Measurements from ENCODE around the gene CDKN2A. TPM values are rescaled to one million over a fixed set of nuclear protein-coding genes. Genes with fewer than 3 reads are reported as not detected.

Gene CDKN2A
- total RNA-seq, 1 experiment from 2014 or later = not detected

- BruUV-seq (replicated peaks) = no TSS peak
- Histone ChIP-seq H3K9me3 (ENCODE audit: control insufficient read depth, insufficient read depth, low read depth, low read length) (no peaks in the 10 kb centered on the region), H3K4me3 (ENCODE audit: low read depth in 2 of 2, low read length in 2 of 2) (no peak overlapping the region), H3K4me1 (ENCODE audit: control insufficient read depth, insufficient read depth, low read length) (no peaks in the 10 kb centered on the region), H3K36me3 (ENCODE audit: control insufficient read depth, insufficient read depth, low read length) (no peaks in the 10 kb centered on the region), H3K27me3 (ENCODE audit: control insufficient read depth, insufficient read depth, low read length) (no peaks in the 10 kb centered on the region), H3K27ac (ENCODE audit: low read length) (no peak overlapping the region)
- no peak for ATAC-seq
- TF ChIP-seq POLR2AphosphoS5 (IDR thresholded peaks at IDR 0.05; ENCODE audit: low read depth, low read length) = no peak
- no peak for TF ChIP-seq REST (IDR thresholded peaks at IDR 0.05; ENCODE audit: insufficient read depth in 1 of 2, low read depth in 2 of 2, low read length in 1 of 2)
- TF ChIP-seq, protein P1, sequence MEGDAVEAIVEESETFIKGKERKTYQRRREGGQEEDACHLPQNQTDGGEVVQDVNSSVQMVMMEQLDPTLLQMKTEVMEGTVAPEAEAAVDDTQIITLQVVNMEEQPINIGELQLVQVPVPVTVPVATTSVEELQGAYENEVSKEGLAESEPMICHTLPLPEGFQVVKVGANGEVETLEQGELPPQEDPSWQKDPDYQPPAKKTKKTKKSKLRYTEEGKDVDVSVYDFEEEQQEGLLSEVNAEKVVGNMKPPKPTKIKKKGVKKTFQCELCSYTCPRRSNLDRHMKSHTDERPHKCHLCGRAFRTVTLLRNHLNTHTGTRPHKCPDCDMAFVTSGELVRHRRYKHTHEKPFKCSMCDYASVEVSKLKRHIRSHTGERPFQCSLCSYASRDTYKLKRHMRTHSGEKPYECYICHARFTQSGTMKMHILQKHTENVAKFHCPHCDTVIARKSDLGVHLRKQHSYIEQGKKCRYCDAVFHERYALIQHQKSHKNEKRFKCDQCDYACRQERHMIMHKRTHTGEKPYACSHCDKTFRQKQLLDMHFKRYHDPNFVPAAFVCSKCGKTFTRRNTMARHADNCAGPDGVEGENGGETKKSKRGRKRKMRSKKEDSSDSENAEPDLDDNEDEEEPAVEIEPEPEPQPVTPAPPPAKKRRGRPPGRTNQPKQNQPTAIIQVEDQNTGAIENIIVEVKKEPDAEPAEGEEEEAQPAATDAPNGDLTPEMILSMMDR (IDR thresholded peaks at IDR 0.05) = no peak
- no peak for TF ChIP-seq TCF7L2 (IDR thresholded peaks at IDR 0.05; ENCODE audit: low read depth, low read length)
- no peak for TF ChIP-seq SIN3A (IDR thresholded peaks at IDR 0.05; ENCODE audit: borderline replicate concordance, insufficient read depth, low read depth, low read length)
- no peak for DNase-seq (ENCODE audit: low read depth, low spot score)
- POLR2A ChIA-PET = no interaction called here
- intact Hi-C loops (cut with micrococcal nuclease; ENCODE audit: unreplicated experiment) = no loop called here
- CTCF ChIA-PET = no interaction called here
- in situ Hi-C loops (cut with HindIII; ENCODE audit: low pct_unique_long_range_greater_than_20kb, low sequenced_read_pairs) = no loop called here
Observed at GRCh38 chr9:22036866-22037626, 42.9 kb upstream of the CDKN2A start.

GRCh38 chr9:22035591-22036011 lies 41.4 kb upstream of the CDKN2A start:
- Histone ChIP-seq H3K4me1 (ENCODE audit: control insufficient read depth, insufficient read depth, low read length) (no peaks in the 10 kb centered on the region), H3K9me3 (ENCODE audit: control insufficient read depth, insufficient read depth, low read depth, low read length) (no peaks in the 10 kb centered on the region), H3K27me3 (ENCODE audit: control insufficient read depth, insufficient read depth, low read length) (no peaks in the 10 kb centered on the region), H3K4me3 (ENCODE audit: low read depth in 2 of 2, low read length in 2 of 2) (no peak overlapping the region), H3K36me3 (ENCODE audit: control insufficient read depth, insufficient read depth, low read length) (no peaks in the 10 kb centered on the region), H3K27ac (ENCODE audit: low read length) (no peak overlapping the region)
- ChIA-PET CTCF (no interaction called here), POLR2A (no interaction called here)
- no peak for ATAC-seq
- intact Hi-C loops (cut with micrococcal nuclease; ENCODE audit: unreplicated experiment) (no loop called here), in situ Hi-C loops (cut with HindIII; ENCODE audit: low pct_unique_long_range_greater_than_20kb, low sequenced_read_pairs) (no loop called here)
- DNase-seq (ENCODE audit: low read depth, low spot score) = no peak
- TF ChIP-seq SIN3A (IDR thresholded peaks at IDR 0.05; ENCODE audit: borderline replicate concordance, insufficient read depth, low read depth, low read length) = no peak
- TF ChIP-seq POLR2AphosphoS5 (IDR thresholded peaks at IDR 0.05; ENCODE audit: low read depth, low read length) = no peak
- TF ChIP-seq REST (IDR thresholded peaks at IDR 0.05; ENCODE audit: insufficient read depth in 1 of 2, low read depth in 2 of 2, low read length in 1 of 2) = no peak
- TF ChIP-seq, protein P1 (IDR thresholded peaks at IDR 0.05) = no peak
- no peak for TF ChIP-seq TCF7L2 (IDR thresholded peaks at IDR 0.05; ENCODE audit: low read depth, low read length)
- no TSS peak for BruUV-seq (replicated peaks)

All from Panc1 (cell line).